Hepatocyte (in vitro differentiated cells): ENCODE results near the gene RAB3IP. TPM values are rescaled to one million over a fixed set of nuclear protein-coding genes. Genes with fewer than 3 reads are reported as not detected.

Experiments
- DNase-seq: peaks from one replicate; pipeline ENCODE4 v3.0.0-alpha.2; 2016; ENCODE audit warnings: low spot score
- H2AFZ ChIP-seq: fragments of 200-600 bp; sonication (generic); 2 replicates; pipeline ENCODE4 v1.6.0; 2016; ENCODE audit warnings: antibody characterized with exemption, mild to moderate bottlenecking
- H3K27ac ChIP-seq: fragments of 200-600 bp; sonication (generic); 2 replicates; pipeline ENCODE4 v1.5.1; 2016; ENCODE audit warnings: mild to moderate bottlenecking
- H3K27me3 ChIP-seq: fragments of 200-600 bp; sonication (generic); 2 replicates; pipeline ENCODE4 v1.6.1; 2016
- H3K36me3 ChIP-seq: fragments of 200-600 bp; sonication (generic); replicated peaks from 2 replicates; pipeline ENCODE4 v1.5.1; 2016; ENCODE audit warnings: low read depth; ENCODE audit not compliant: insufficient read depth
- H3K4me1 ChIP-seq: fragments of 200-600 bp; sonication (generic); 2 replicates; pipeline ENCODE4 v1.5.1; 2016; ENCODE audit warnings: mild to moderate bottlenecking, moderate library complexity; ENCODE audit not compliant: insufficient read depth
- H3K4me2 ChIP-seq: fragments of 200-600 bp; sonication (generic); 2 replicates; pipeline ENCODE4 v1.6.0; 2016
- H3K4me3 ChIP-seq: fragments of 200-600 bp; sonication (generic); 2 replicates; pipeline ENCODE4 v1.5.1; 2016; ENCODE audit warnings: mild to moderate bottlenecking
- H3K79me2 ChIP-seq: fragments of 200-600 bp; sonication (generic); 2 replicates; pipeline ENCODE4 v1.6.0; 2017; ENCODE audit warnings: mild to moderate bottlenecking
- H3K9me2 ChIP-seq: fragments of 200-600 bp; sonication (generic); replicated peaks from 2 replicates; pipeline ENCODE4 v1.6.0; 2017; ENCODE audit warnings: mild to moderate bottlenecking; ENCODE audit not compliant: insufficient read depth
- H3K9me3 ChIP-seq: fragments of 200-600 bp; sonication (generic); 2 replicates; pipeline ENCODE4 v1.5.1; 2016; ENCODE audit warnings: low read depth, mild to moderate bottlenecking
- H4K20me1 ChIP-seq: fragments of 200-600 bp; sonication (generic); 2 replicates; pipeline ENCODE4 v1.6.0; 2016; ENCODE audit warnings: mild to moderate bottlenecking; ENCODE audit not compliant: insufficient read depth, poor library complexity, severe bottlenecking
- CTCF ChIP-seq: fragments of 200-600 bp; sonication (generic); IDR thresholded peaks from 2 replicates; pipeline ENCODE4 v1.5.1; 2016; ENCODE audit warnings: antibody characterized with exemption, mild to moderate bottlenecking; ENCODE audit not compliant: poor library complexity
- EZH2 ChIP-seq: fragments of 200-600 bp; sonication (generic); IDR thresholded peaks from 2 replicates; pipeline ENCODE4 v1.6.1; 2016; ENCODE audit warnings: antibody characterized with exemption, mild to moderate bottlenecking, borderline replicate concordance
- EZH2phosphoT487 ChIP-seq: fragments of 200-600 bp; sonication (generic); IDR thresholded peaks from one replicate; pipeline ENCODE4 v1.6.1; 2018; ENCODE audit warnings: antibody characterized with exemption, mild to moderate bottlenecking, low read depth, moderate library complexity; ENCODE audit not compliant: unreplicated experiment, severe bottlenecking
- WGBS: methylation state at CpG from one replicate; pipeline ENCODE4 v1.1.6; 2016; ENCODE audit warnings: low lambda C conversion rate; ENCODE audit errors: missing lambda C conversion rate; 5-methylcytosine and 5-hydroxymethylcytosine counted together
- polyA plus RNA-seq: library from polyadenylated mRNA; unstranded; fragments of >200 nt; fragmentation: Nextera tagmentation; extraction: Ambion mirVana; gene quantifications from 2 replicates; pipeline ENCODE4 v1.2.1, GENCODE V29; 2016
- total RNA-seq: library from RNA; depleted of rRNA; stranded (reverse); fragments of >200 nt; gene quantifications from 2 replicates; pipeline ENCODE4 v1.2.3, GENCODE V29; 2014

The RAB3IP gene
- total and polyA plus RNA-seq, 2 experiments from 2014 or later, result 34.2 to 41.3 TPM

GRCh38 chr12:69698054-69698453, 40.6 kb upstream of the RAB3IP start:
- no peaks in the 10 kb centered on the region for H4K20me1 ChIP-seq
- WGBS, result 93% methylated on average over 2 of the region's 2 CpGs

GRCh38 chr12:69698769-69699540, 39.7 kb upstream of the RAB3IP start, which contains the start of gene BEST3:
Gene BEST3, minus strand, starts transcription at chr12:69699303. Its CDS starts 1,505 bp downstream, at chr12:69697798.
- H3K27ac ChIP-seq, result no peak within 1 kb of the TSS
- H3K4me3 ChIP-seq, result no peak within 1 kb of the TSS
- H3K79me2 ChIP-seq, result no peaks in the 10 kb centered on the region
- H3K27me3 ChIP-seq, result no peaks in the 10 kb centered on the region
- H2AFZ ChIP-seq, result no peak within 1 kb of the TSS
- no peaks in the 10 kb centered on the region for H3K4me1 ChIP-seq
- H3K9me3 ChIP-seq, result no peaks in the 10 kb centered on the region
- TF ChIP-seq EZH2 (no peak), CTCF (no peak), EZH2phosphoT487 (no peak)
- H3K36me3 ChIP-seq, result no peaks in the 10 kb centered on the region
- WGBS, result 95% methylated on average over 12 of the region's 12 CpGs
- no peak for DNase-seq
- H3K4me2 ChIP-seq, result no peak within 1 kb of the TSS
- no peaks in the 10 kb centered on the region for H4K20me1 ChIP-seq
- H3K9me2 ChIP-seq, result no peaks in the 10 kb centered on the region

More at GRCh38 chr12:69698054-69698453, 40.6 kb upstream of the RAB3IP start:
- Histone ChIP-seq H3K4me3 (no peak overlapping the region), H3K4me1 (no peaks in the 10 kb centered on the region), H3K79me2 (no peaks in the 10 kb centered on the region), H3K9me3 (no peaks in the 10 kb centered on the region), H3K9me2 (no peaks in the 10 kb centered on the region), H3K27me3 (no peaks in the 10 kb centered on the region), H2AFZ (no peak overlapping the region), H3K36me3 (no peaks in the 10 kb centered on the region), H3K4me2 (no peak overlapping the region), H3K27ac (no peak overlapping the region)
- TF ChIP-seq EZH2phosphoT487, result no peak
- no peak for TF ChIP-seq EZH2
- no peak for TF ChIP-seq CTCF
- no peak for DNase-seq

GRCh38 chr12:69701826-69702225, 36.8 kb upstream of the RAB3IP start:
- H2AFZ ChIP-seq, result no peak overlapping the region
- no peak for TF ChIP-seq EZH2phosphoT487
- no peak for TF ChIP-seq CTCF
- no peak for TF ChIP-seq EZH2
- no peaks in the 10 kb centered on the region for H3K9me3 ChIP-seq
- no peak overlapping the region for H3K27ac ChIP-seq
- H3K4me1 ChIP-seq, result no peaks in the 10 kb centered on the region
- DNase-seq, result no peak
- no peak overlapping the region for H3K4me3 ChIP-seq
- no peaks in the 10 kb centered on the region for H3K36me3 ChIP-seq
- no peaks in the 10 kb centered on the region for H3K27me3 ChIP-seq
- H3K79me2 ChIP-seq, result no peaks in the 10 kb centered on the region
- no peaks in the 10 kb centered on the region for H4K20me1 ChIP-seq
- no peak overlapping the region for H3K4me2 ChIP-seq
- H3K9me2 ChIP-seq, result no peaks in the 10 kb centered on the region
- WGBS, result 95% methylated on average over 3 of the region's 3 CpGs
